H1 (cell line): Measurements from ENCODE around the gene LIN37. TPM values are rescaled to one million over a fixed set of nuclear protein-coding genes. Genes with fewer than 3 reads are reported as not detected.

Experiments
- CTCF ChIA-PET: fragments of 300-600 bp; sonication (Branson Sonifier 250); formaldehyde crosslinking; loops from one replicate; lab custom pipeline; 2021; ENCODE audit not compliant: partially characterized antibody; lab: Charles Lee
- POLR2A ChIA-PET: fragments of 300-600 bp; sonication (Branson Sonifier 250); formaldehyde crosslinking; loops from one replicate; lab custom pipeline; 2021; ENCODE audit warnings: inconsistent platforms; ENCODE audit not compliant: partially characterized antibody; lab: Charles Lee
- DNase-seq, 2 experiments: peaks; one replicate each; pipeline versions ENCODE4 v3.0.0 to v3.0.0-alpha.2; 2010 to 2022; ENCODE audit warnings: low spot score in 2 of 2, low read depth in 1 of 2, mixed read lengths in 1 of 2
- FAIRE-seq: peaks from 2 replicates; lab custom pipeline; 2011; peaks lifted over from hg19 to GRCh38; lab: Jason Lieb, UNC
- H2AFZ ChIP-seq: 2 replicates; pipeline ENCODE4 v1.8.1; 2012; ENCODE audit warnings: low read length, inconsistent platforms
- H2AK5ac ChIP-seq: 2 replicates; pipeline ENCODE4 v1.6.1; 2013; ENCODE audit warnings: low read depth, low read length
- H2BK120ac ChIP-seq: replicated peaks from 2 replicates; pipeline ENCODE3; 2013; ENCODE audit warnings: low read depth, low read length, inconsistent platforms
- H2BK12ac ChIP-seq: 2 replicates; pipeline ENCODE4 v1.6.1; 2013; ENCODE audit warnings: low read depth, low read length
- H2BK15ac ChIP-seq: 2 replicates; pipeline ENCODE4 v1.6.1; 2013; ENCODE audit warnings: low read length
- H2BK20ac ChIP-seq: 2 replicates; pipeline ENCODE4 v1.6.1; 2013; ENCODE audit warnings: low read length
- H2BK5ac ChIP-seq: 2 replicates; pipeline ENCODE4 v1.6.1; 2013; ENCODE audit warnings: low read depth, low read length
- H3K14ac ChIP-seq: 2 replicates; pipeline ENCODE4 v1.6.1; 2013; ENCODE audit warnings: inconsistent platforms; ENCODE audit not compliant: insufficient read length
- H3K18ac ChIP-seq: 2 replicates; pipeline ENCODE4 v1.6.1; 2013; ENCODE audit warnings: low read length; ENCODE audit errors: extremely low read depth
- H3K23ac ChIP-seq: 2 replicates; pipeline ENCODE4 v1.6.1; 2013; ENCODE audit warnings: inconsistent platforms; ENCODE audit not compliant: insufficient read length
- H3K23me2 ChIP-seq: 2 replicates; pipeline ENCODE4 v1.6.1; 2013; ENCODE audit warnings: low read depth, low read length
- H3K27ac ChIP-seq: 2 replicates; pipeline ENCODE4 v1.6.1; 2011; ENCODE audit warnings: low read depth, low read length, inconsistent platforms
- H3K27me3 ChIP-seq, 4 experiments: replicated peaks in 1 of 4; 1 replicate in 1 of 4; 2 replicates in 3 of 4; pipeline versions ENCODE4 v1.6.1 to v1.8.1; 2011 to 2013; ENCODE audit warnings: low read length in 3 of 4, mild to moderate bottlenecking in 3 of 4, inconsistent platforms in 2 of 4, mixed read lengths in 2 of 4, moderate library complexity in 1 of 4; ENCODE audit not compliant: control insufficient read depth in 3 of 4, insufficient read depth in 3 of 4; ENCODE audit errors: extremely low read depth in 1 of 4
- H3K36me3 ChIP-seq, 4 experiments: 2 replicates each; pipeline versions ENCODE4 v1.6.1 to v1.8.1; 2011 to 2013; ENCODE audit warnings: mild to moderate bottlenecking in 4 of 4, low read length in 3 of 4, moderate library complexity in 2 of 4, control low read depth in 1 of 4, inconsistent platforms in 1 of 4; ENCODE audit not compliant: insufficient read depth in 4 of 4, control insufficient read depth in 2 of 4
- H3K4ac ChIP-seq: replicated peaks from 2 replicates; pipeline ENCODE3; 2013; ENCODE audit warnings: low read length, low read depth, mixed read lengths, inconsistent platforms; ENCODE audit not compliant: insufficient read length
- H3K4me1 ChIP-seq, 4 experiments: replicated peaks in 1 of 4; 1 replicate in 1 of 4; 2 replicates in 3 of 4; pipeline versions ENCODE4 v1.6.1 to v1.8.1; 2011 to 2013; ENCODE audit warnings: low read length in 3 of 4, inconsistent platforms in 2 of 4, mixed read lengths in 1 of 4; ENCODE audit not compliant: insufficient read depth in 4 of 4, control insufficient read depth in 3 of 4
- H3K4me2 ChIP-seq, 2 experiments: 2 replicates each; pipeline versions ENCODE4 v1.6.1 to v1.8.1; 2011 to 2013; ENCODE audit warnings: low read depth in 2 of 2, low read length in 2 of 2, control low read depth in 1 of 2, inconsistent platforms in 1 of 2, mild to moderate bottlenecking in 1 of 2; ENCODE audit not compliant: insufficient read depth in 1 of 2
- H3K4me3 ChIP-seq, 4 experiments: fragments of 200-600, 300-600 bp in 1 of 4; sonication (generic), shearing (Covaris generic), sonication (Bioruptor Twin) in 1 of 4; 2 replicates each; pipeline versions ENCODE4 v1.5.1 to v1.8.1; 2011 to 2016; ENCODE audit warnings: low read length in 4 of 4, low read depth in 3 of 4, control low read depth in 2 of 4, inconsistent platforms in 2 of 4, mild to moderate bottlenecking in 2 of 4, mixed read lengths in 1 of 4, moderate library complexity in 1 of 4; ENCODE audit not compliant: insufficient read depth in 2 of 4; ENCODE audit errors: extremely low read depth in 1 of 4
- H3K56ac ChIP-seq: replicated peaks from 2 replicates; pipeline ENCODE3; 2013; ENCODE audit warnings: low read depth, mild to moderate bottlenecking, mixed read lengths, low read length, inconsistent platforms; ENCODE audit not compliant: insufficient read length
- H3K79me1 ChIP-seq: 2 replicates; pipeline ENCODE4 v1.6.1; 2013; ENCODE audit warnings: low read depth, low read length, control low read depth
- H3K79me2 ChIP-seq, 2 experiments: 2 replicates each; pipeline versions ENCODE4 v1.6.1 to v1.8.1; 2012 to 2013; ENCODE audit warnings: low read length in 2 of 2, mild to moderate bottlenecking in 2 of 2, inconsistent platforms in 1 of 2; ENCODE audit not compliant: insufficient read depth in 2 of 2, control insufficient read depth in 1 of 2
- H3K9ac ChIP-seq, 4 experiments: replicated peaks in 1 of 4; 1 replicate in 1 of 4; 2 replicates in 3 of 4; pipeline versions ENCODE4 v1.6.1 to v1.8.1; 2011 to 2013; ENCODE audit warnings: low read depth in 3 of 4, low read length in 3 of 4, control low read depth in 2 of 4, mild to moderate bottlenecking in 2 of 4, moderate library complexity in 2 of 4, inconsistent platforms in 1 of 4; ENCODE audit errors: extremely low read depth in 1 of 4
- H3K9me3 ChIP-seq, 2 experiments: 2 replicates each; pipeline versions ENCODE4 v1.6.1 to v1.8.1; 2012 to 2013; ENCODE audit warnings: mild to moderate bottlenecking in 2 of 2, moderate library complexity in 2 of 2, control low read depth in 1 of 2, inconsistent platforms in 1 of 2, low read depth in 1 of 2, low read length in 1 of 2, mixed read lengths in 1 of 2; ENCODE audit not compliant: insufficient read depth in 2 of 2
- H4K20me1 ChIP-seq, 2 experiments: replicated peaks in 1 of 2; 2 replicates each; pipeline versions ENCODE3 to v1.8.1; 2011 to 2013; ENCODE audit warnings: inconsistent platforms in 2 of 2, low read length in 2 of 2, mild to moderate bottlenecking in 1 of 2; ENCODE audit not compliant: insufficient read depth in 2 of 2, control insufficient read depth in 1 of 2
- H4K5ac ChIP-seq: 2 replicates; pipeline ENCODE4 v1.6.1; 2013; ENCODE audit warnings: low read length, low read depth, mixed read lengths, inconsistent platforms; ENCODE audit not compliant: insufficient read length
- H4K8ac ChIP-seq: 2 replicates; pipeline ENCODE4 v1.8.0; 2013; ENCODE audit warnings: mild to moderate bottlenecking, moderate library complexity, low read length, inconsistent platforms; ENCODE audit not compliant: insufficient read depth; ENCODE audit errors: extremely low read depth
- H4K91ac ChIP-seq: replicated peaks from 2 replicates; pipeline ENCODE3; 2013; ENCODE audit warnings: low read length, mixed read lengths, inconsistent platforms; ENCODE audit not compliant: insufficient read length
- BRCA1 ChIP-seq: IDR thresholded peaks from 2 replicates; pipeline ENCODE4 v1.6.1; 2012; ENCODE audit warnings: low read depth, low read length, improper control_type of control experiment
- CBX5 ChIP-seq: fragments of 300-800, 300-1000 bp; sonication (generic); IDR thresholded peaks from 2 replicates; pipeline ENCODE4 v1.7.1; 2016; ENCODE audit warnings: antibody characterized with exemption, low read length, low read depth
- EP300 ChIP-seq, 2 experiments: IDR thresholded peaks; 1 replicate in 1 of 2; 2 replicates in 1 of 2; pipeline ENCODE4 v1.6.1; 2011 to 2012; ENCODE audit warnings: low read depth in 2 of 2, low read length in 2 of 2, mild to moderate bottlenecking in 2 of 2, borderline replicate concordance in 1 of 2, inconsistent platforms in 1 of 2, moderate library complexity in 1 of 2
- FOSL1 ChIP-seq: IDR thresholded peaks from 2 replicates; pipeline ENCODE4 v1.6.1; 2011; ENCODE audit warnings: mild to moderate bottlenecking, low read depth, low read length, moderate library complexity; ENCODE audit not compliant: insufficient read depth
- HDAC2 ChIP-seq, 2 experiments: fragments of 300-600 bp in 1 of 2; sonication (generic) in 1 of 2; IDR thresholded peaks; 2 replicates each; pipeline ENCODE4 v1.6.1; 2011 to 2012; ENCODE audit warnings: low read depth in 2 of 2, low read length in 2 of 2, mild to moderate bottlenecking in 2 of 2, moderate library complexity in 2 of 2, borderline replicate concordance in 1 of 2, inconsistent platforms in 1 of 2
- JUN ChIP-seq: IDR thresholded peaks from 2 replicates; pipeline ENCODE4 v1.6.1; 2011; ENCODE audit warnings: low read depth, mild to moderate bottlenecking, improper control_type of control experiment, low read length
- MAFK ChIP-seq: IDR thresholded peaks from 2 replicates; pipeline ENCODE4 v1.6.1; 2012; ENCODE audit warnings: low read depth, mild to moderate bottlenecking, improper control_type of control experiment, low read length
- RAD21 ChIP-seq, 2 experiments: IDR thresholded peaks in 1 of 2; conservative IDR thresholded peaks in 1 of 2; 2 replicates each; pipeline ENCODE4 v1.6.1; 2011; ENCODE audit warnings: low read depth in 2 of 2, low read length in 2 of 2, improper control_type of control experiment in 1 of 2, inconsistent platforms in 1 of 2, mild to moderate bottlenecking in 1 of 2, moderate library complexity in 1 of 2
- SIN3A ChIP-seq, 2 experiments: IDR thresholded peaks in 1 of 2; conservative IDR thresholded peaks in 1 of 2; 2 replicates each; pipeline ENCODE4 v1.6.1; 2011 to 2012; ENCODE audit warnings: low read length in 2 of 2, improper control_type of control experiment in 1 of 2, low read depth in 1 of 2, mild to moderate bottlenecking in 1 of 2
- SP1 ChIP-seq: IDR thresholded peaks from 2 replicates; pipeline ENCODE4 v1.6.1; 2011; ENCODE audit warnings: low read depth, low read length
- SP4 ChIP-seq: IDR thresholded peaks from 2 replicates; pipeline ENCODE4 v1.6.1; 2012; ENCODE audit warnings: low read length, inconsistent platforms
- WGBS, 2 experiments: shearing (Covaris generic) in 1 of 2; methylation state at CpG; one replicate each; pipeline versions ENCODE4 v1.1.6 to v1.1.7; 2013 to 2015; ENCODE audit warnings: low lambda C conversion rate in 2 of 2, mixed read lengths in 2 of 2, inconsistent platforms in 1 of 2, low coverage in 1 of 2, missing lambda C conversion rate in 1 of 2; ENCODE audit not compliant: insufficient replicate concordance in 2 of 2, insufficient coverage in 1 of 2, insufficient read length in 1 of 2; ENCODE audit errors: extremely low coverage in 1 of 2, missing lambda C conversion rate in 1 of 2; 5-methylcytosine and 5-hydroxymethylcytosine counted together
- polyA plus RNA-seq, 7 experiments: library from polyadenylated mRNA; depleted of rRNA in 3 of 7; stranded (reverse) in 5 of 7; unstranded in 2 of 7; fragments of >200 nt in 5 of 7; fragments of 200-250 nt in 2 of 7; gene quantifications; 1 replicate in 5 of 7; 2 replicates in 1 of 7; 4 replicates in 1 of 7; pipeline versions ENCODE4 v1.2.1 to v1.2.3, GENCODE V29; 2011 to 2013; ENCODE audit warnings: missing spikeins in 2 of 7, mixed read lengths in 2 of 7
- total RNA-seq: library from RNA; stranded (reverse); fragmentation: NEBNext Ultra II Directional; extraction: Animal tissue kit (Norgen Biotek cat#: 25700); gene quantifications from 2 replicates; pipeline ENCODE4 v1.2.1, GENCODE V29; 2021

LIN37 gene
- total and polyA plus RNA-seq, 2 of the 8 experiments (the other 6 are each of a cell fraction or from before 2014, with no cell fraction given), result 3.8 to 9.8 TPM

DNA sequence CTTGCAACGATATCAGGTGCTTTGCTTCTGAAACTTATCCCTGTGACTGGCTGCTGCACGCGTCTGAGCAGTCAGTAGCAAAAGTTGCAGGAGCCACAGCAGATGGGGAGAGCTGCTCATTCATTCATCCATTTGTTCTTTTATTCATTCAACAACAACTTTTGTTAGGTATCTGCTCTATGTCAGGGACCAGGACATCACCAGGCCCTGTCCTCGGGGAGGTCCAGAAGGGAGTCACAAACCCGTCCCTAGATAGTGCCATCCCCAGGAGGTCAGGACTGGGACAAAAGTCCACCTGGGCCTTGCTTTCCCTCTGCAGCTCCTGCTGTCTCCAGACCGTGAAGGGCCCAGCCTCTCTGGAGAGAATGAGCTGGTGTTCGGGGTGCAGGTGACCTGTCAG is 29.6 kb downstream of the LIN37 start:
- H3K4me3 ChIP-seq, result peak overlapping the region in 1 of 4 experiments; percentile 3; a peak in 2 of 8 replicates
- TF ChIP-seq SP1 (no peak), CBX5 (no peak), RAD21 (IDR thresholded peaks at IDR 0.05 in 1 of 2, conservative IDR thresholded peaks at IDR 0.05 in 1 of 2; ENCODE audit: low read depth in 2 of 2, low read length in 2 of 2) (no peak), FOSL1 (no peak), SIN3A (conservative IDR thresholded peaks at IDR 0.05 in 1 of 2, IDR thresholded peaks at IDR 0.05 in 1 of 2; ENCODE audit: low read depth in 1 of 2, low read length in 2 of 2) (no peak), JUN (no peak), BRCA1 (no peak), EP300 (IDR thresholded peaks at IDR 0.05; ENCODE audit: borderline replicate concordance in 1 of 2, low read depth in 2 of 2, low read length in 2 of 2) (no peak), SP4 (no peak), HDAC2 (IDR thresholded peaks at IDR 0.05; ENCODE audit: borderline replicate concordance in 1 of 2, low read depth in 2 of 2, low read length in 2 of 2) (no peak), MAFK (no peak)
- TF ChIP-seq, all 59 proteins: peak for 0
- Histone ChIP-seq H3K4me2 (peak overlapping the region in 1 of 2 experiments; percentile 82; a peak in 2 of 4 replicates), H2BK120ac (no peak overlapping the region), H3K9me3 (no peaks in the 10 kb centered on the region), H2AFZ (no peak overlapping the region), H4K20me1 (peaks cover 0 to 3% of the 10 kb centered on the region in 2 experiments), H3K9ac (no peak overlapping the region), H3K56ac (no peak overlapping the region), H3K4me1 (peaks cover 0 to 25% (median 20%) of the 10 kb centered on the region in 4 experiments; a peak in 6 of 7 replicates), H2AK5ac (no peak overlapping the region), H2BK20ac (no peak overlapping the region), H3K23ac (no peak overlapping the region), H2BK5ac (0 out of 2 replicates have a peak overlapping the region, but pooled peaks have one; percentile 3), H3K36me3 (no peaks in the 10 kb centered on the region), H3K18ac (no peak overlapping the region), H2BK12ac (no peak overlapping the region), H4K8ac (no peak overlapping the region), H3K27me3 (peaks cover 0 to 9% (median 7%) of the 10 kb centered on the region in 4 experiments; a peak in 3 of 7 replicates), H3K14ac (no peak overlapping the region), H4K5ac (no peak overlapping the region), H3K79me2 (no peaks in the 10 kb centered on the region), H4K91ac (peak overlapping the region; percentile 10), H2BK15ac (no peak overlapping the region; the same call in 1 of the 2 replicates), H3K27ac (no peak overlapping the region), H3K23me2 (peaks cover 4% of the 10 kb centered on the region; the same call in 1 of the 2 replicates), H3K4ac (no peak overlapping the region), H3K79me1 (no peaks in the 10 kb centered on the region; the same call in 1 of the 2 replicates)
- DNase-seq (no peak), FAIRE-seq (no peak)
- ChIA-PET POLR2A (interaction anchor here (1.0 to 3.1 kb wide), 6 partner anchors 11 to 37 kb away, joined by 3 to 7 read pairs (median 4); partner anchors contain the start of genes HSPB6, PSENEN and U2AF1L4), CTCF (interaction anchor here (1.0 to 1.2 kb wide), 6 partner anchors 8 to 153 kb away, joined by 3 to 5 read pairs (median 4); no protein-coding TSS in a partner anchor)
- WGBS, 2 experiments, result 84% methylated on average over 7 of the region's 7 CpGs; no CpG with 5 or more reads in 1 of the 2 experiments
